Measurements from ENCODE around the gene GDPD5. TPM values are rescaled to one million over a fixed set of nuclear protein-coding genes. Genes with fewer than 3 reads are reported as not detected.

Gene GDPD5
- total RNA-seq, 4 donors from 2014 or later: 9.6 to 52.9 (median 28.2) TPM

DNA sequence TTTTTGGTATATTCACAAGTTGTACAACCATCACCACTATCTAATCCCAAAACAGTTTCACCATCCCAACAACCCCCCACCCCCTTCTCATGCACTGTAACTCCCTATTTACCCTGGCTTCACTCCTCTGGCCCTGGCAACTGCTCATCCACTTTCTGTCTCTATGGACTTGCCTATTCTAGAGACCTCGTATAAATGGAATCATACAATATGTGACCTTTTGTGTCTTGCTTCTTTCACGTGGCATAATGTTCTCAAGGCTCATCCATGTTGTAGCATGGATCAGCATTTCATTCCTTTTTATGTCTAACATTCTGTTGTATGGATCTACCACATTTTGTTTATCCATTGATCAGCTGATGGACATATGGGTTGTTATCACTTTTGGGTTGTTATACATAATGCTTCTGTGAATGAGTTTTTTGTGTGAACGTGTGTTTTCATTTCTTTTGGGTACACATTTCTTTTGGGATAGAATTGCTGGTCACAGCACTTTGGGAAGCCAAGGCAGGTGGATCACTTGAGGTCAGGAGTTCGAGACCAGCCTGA, 46.1 kb downstream of the GDPD5 start:
- DNase-seq: no peak
- H3K4me1 ChIP-seq: peaks cover 0 to 9% of the 10 kb centered on the region in 2 donors
- no peaks in the 10 kb centered on the region for H3K27me3 ChIP-seq
- no peak overlapping the region for H3K27ac ChIP-seq
- H3K4me3 ChIP-seq: no peak overlapping the region
- H3K36me3 ChIP-seq: no peaks in the 10 kb centered on the region
- intact Hi-C loops (cut with DNase I; ENCODE audit: low total_unique reads): no loop called here
- no peaks in the 10 kb centered on the region for H3K9me3 ChIP-seq
- TF ChIP-seq POLR2A (IDR thresholded peaks at IDR 0.05): no peak
- TF ChIP-seq, protein P1, sequence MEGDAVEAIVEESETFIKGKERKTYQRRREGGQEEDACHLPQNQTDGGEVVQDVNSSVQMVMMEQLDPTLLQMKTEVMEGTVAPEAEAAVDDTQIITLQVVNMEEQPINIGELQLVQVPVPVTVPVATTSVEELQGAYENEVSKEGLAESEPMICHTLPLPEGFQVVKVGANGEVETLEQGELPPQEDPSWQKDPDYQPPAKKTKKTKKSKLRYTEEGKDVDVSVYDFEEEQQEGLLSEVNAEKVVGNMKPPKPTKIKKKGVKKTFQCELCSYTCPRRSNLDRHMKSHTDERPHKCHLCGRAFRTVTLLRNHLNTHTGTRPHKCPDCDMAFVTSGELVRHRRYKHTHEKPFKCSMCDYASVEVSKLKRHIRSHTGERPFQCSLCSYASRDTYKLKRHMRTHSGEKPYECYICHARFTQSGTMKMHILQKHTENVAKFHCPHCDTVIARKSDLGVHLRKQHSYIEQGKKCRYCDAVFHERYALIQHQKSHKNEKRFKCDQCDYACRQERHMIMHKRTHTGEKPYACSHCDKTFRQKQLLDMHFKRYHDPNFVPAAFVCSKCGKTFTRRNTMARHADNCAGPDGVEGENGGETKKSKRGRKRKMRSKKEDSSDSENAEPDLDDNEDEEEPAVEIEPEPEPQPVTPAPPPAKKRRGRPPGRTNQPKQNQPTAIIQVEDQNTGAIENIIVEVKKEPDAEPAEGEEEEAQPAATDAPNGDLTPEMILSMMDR (IDR thresholded peaks at IDR 0.05): no peak

DNA sequence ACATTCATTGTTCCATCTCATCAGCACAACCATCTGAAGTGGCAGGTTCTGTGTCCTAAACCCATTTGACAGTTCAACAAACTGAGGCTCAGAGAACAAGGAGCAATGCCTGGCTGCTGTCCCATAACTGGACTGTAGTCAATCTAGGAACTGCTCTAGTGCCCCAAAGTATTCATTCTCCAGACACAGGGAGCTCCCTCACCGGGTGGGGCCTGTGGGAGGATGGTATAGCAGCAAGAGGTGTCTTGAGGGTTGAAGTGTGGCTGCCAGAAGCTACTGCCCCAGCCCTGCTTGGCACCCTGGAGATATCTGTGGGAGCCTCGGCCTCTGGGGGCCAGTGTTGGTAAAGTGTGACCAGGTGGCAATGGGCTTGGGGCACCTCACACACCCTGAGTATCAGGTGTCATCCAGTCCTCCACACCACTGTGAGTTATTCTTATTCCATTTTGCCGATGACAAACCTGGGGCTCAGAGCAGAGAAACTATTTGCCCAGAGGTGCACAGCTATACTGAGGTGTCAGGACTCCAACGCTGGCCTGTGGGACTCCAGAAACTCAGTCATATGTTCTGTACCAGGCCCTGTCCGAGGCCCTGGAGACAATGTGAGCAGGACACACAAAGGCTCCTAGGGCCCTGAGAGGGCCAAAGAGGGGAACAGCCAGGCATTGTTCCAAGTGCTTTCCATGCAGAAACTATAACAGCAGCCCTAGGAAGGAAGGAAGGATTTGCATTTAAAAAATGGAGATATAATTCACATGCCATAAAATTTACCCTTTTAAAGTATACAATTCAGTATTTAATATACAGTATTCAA, 46.8 kb downstream of the GDPD5 start:
- H3K27ac ChIP-seq: no peak overlapping the region
- peaks cover 0 to 9% of the 10 kb centered on the region in 2 donors for H3K4me1 ChIP-seq
- DNase-seq: no peak
- no peak overlapping the region for H3K4me3 ChIP-seq
- no peaks in the 10 kb centered on the region for H3K36me3 ChIP-seq
- no peak for TF ChIP-seq POLR2A (IDR thresholded peaks at IDR 0.05)
- TF ChIP-seq, protein P1 (IDR thresholded peaks at IDR 0.05): no peak
- intact Hi-C loops (cut with DNase I; ENCODE audit: low total_unique reads): no loop called here
- H3K9me3 ChIP-seq: no peaks in the 10 kb centered on the region
- no peaks in the 10 kb centered on the region for H3K27me3 ChIP-seq

DNA sequence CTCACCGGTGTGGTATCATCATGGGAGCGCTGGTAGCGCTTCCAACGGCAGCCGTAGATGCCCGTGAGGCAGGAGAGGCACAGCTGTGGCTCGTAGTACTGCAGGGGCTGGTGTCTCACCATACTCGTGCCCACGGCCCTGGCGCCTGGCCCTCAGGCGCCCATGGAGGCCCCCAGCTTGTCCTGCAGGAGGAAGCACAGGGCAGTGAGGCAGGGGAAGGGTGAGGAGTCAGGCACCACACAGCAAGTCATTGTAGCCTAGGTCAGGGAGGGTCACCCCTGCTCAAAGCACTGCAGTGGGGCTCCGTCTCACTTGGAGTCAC, 48.2 kb downstream of the GDPD5 start:
- no peak for TF ChIP-seq POLR2A (IDR thresholded peaks at IDR 0.05)
- TF ChIP-seq, protein P1 (IDR thresholded peaks at IDR 0.05): no peak
- intact Hi-C loops (cut with DNase I; ENCODE audit: low total_unique reads): no loop called here
- peaks cover 0 to 9% of the 10 kb centered on the region in 2 donors for H3K4me1 ChIP-seq
- no peaks in the 10 kb centered on the region for H3K9me3 ChIP-seq
- H3K27me3 ChIP-seq: no peaks in the 10 kb centered on the region
- DNase-seq: no peak
- H3K27ac ChIP-seq: no peak overlapping the region
- no peak overlapping the region for H3K4me3 ChIP-seq
- H3K36me3 ChIP-seq: no peaks in the 10 kb centered on the region

DNA sequence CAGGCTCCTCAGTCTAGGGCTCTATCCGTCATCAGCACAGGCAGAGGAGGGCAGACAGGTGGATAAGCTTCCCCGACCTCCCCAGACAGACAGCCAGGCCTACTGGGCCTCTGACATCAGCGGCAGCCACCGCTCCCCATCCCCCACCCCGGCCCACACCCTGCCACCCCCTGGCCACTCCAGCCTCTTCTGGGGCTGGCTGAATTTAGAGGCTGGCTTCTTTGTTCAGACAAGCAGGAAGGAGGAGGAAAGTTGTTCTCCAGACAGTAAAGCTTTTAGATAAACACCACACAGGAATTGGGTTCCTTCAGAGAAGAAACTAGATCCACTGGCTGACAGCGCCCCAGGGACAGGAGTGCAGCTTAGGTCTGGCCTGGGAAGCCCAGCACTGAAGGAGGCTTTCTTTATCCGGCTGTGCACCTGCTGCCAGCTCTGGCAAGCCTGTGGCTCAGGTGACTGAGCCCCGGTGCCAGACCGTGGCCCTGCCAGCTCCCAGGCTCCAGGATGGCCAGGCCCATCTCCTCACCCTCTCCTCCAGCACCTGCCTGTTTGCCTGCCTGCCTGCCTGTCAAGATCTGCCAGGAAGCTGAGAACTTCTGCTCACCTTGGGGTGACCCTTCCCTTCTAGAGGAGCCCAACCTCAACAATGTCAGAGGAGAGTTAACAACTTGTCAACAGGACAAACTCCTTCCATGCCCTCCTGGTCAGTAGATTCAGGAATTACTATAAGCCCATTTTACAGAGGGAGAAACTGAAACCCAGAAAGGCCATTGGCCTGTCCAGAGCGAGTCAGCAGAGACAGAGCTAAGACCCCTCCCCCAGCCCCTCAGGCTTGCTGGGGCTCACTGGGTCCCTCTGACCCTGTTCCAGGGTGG, 48.8 kb downstream of the GDPD5 start:
- intact Hi-C loops (cut with DNase I; ENCODE audit: low total_unique reads): no loop called here

More for the DNA sequence above, 48.8 kb downstream of the GDPD5 start:
- H3K27me3 ChIP-seq: no peaks in the 10 kb centered on the region
- no peak for TF ChIP-seq POLR2A (IDR thresholded peaks at IDR 0.05)
- TF ChIP-seq, protein P1 (IDR thresholded peaks at IDR 0.05): no peak
- H3K4me1 ChIP-seq: peaks cover 0 to 9% of the 10 kb centered on the region in 2 donors
- H3K9me3 ChIP-seq: no peaks in the 10 kb centered on the region
- no peak for DNase-seq
- peak overlapping the region in 1 of 2 donors; percentile 81 for H3K27ac ChIP-seq
- no peak overlapping the region for H3K4me3 ChIP-seq
- no peaks in the 10 kb centered on the region for H3K36me3 ChIP-seq

Data from uterus (tissue), 4 donors.